GM19397 (cell line): ENCODE data around the gene IGFBPL1.

Experiments
- ATAC-seq: cut with Tn5 transposase; IDR thresholded peaks from one replicate; pipeline ENCODE4 v1.9.1; 2021; ENCODE audit warnings: mild to moderate bottlenecking, moderate library complexity; ENCODE audit not compliant: unreplicated experiment

IGFBPL1 gene

DNA sequence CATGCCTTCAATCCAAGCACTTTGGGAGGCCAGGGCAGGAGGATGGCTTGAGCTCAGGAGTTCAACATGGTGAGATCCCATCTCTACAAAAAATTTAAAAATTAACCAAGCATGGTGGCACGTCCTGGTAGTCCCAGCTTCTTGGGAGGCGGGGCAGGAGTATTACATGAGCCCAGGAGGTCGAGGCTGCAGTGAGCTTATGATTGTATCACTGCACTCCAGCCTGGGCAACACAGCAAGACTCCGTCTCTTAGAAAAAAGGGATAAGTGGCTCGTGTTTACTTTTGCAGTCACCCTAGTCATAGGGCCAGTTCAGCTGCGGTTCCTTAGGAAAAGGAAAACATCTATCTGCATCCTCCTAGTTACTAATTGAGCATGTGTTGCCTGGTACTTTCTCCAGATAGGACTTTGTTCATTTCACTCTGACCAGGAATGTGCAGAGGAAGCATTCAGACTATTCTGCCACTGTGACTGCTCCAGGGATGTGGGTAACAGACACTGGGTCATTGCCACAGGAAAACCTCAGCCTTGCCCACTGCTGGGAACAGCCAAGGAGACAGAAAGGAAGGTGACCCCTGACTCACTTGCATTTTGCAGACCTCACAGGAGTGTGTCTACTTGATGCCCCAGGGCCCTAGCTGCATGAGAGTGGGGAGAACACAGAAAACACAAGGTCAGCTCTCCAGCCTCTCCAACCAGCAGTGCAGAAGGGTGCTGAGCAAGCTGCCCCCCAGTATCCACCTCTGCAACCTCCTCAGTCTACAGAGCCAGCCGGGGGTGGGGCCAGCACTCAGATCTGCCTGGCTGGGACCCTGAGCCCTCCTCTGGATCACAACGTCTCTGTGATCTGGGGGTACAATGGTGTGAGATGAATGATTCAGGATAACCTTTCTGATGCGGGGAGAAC is 65.6 kb downstream of the IGFBPL1 start:
- ATAC-seq, result no peak

DNA sequence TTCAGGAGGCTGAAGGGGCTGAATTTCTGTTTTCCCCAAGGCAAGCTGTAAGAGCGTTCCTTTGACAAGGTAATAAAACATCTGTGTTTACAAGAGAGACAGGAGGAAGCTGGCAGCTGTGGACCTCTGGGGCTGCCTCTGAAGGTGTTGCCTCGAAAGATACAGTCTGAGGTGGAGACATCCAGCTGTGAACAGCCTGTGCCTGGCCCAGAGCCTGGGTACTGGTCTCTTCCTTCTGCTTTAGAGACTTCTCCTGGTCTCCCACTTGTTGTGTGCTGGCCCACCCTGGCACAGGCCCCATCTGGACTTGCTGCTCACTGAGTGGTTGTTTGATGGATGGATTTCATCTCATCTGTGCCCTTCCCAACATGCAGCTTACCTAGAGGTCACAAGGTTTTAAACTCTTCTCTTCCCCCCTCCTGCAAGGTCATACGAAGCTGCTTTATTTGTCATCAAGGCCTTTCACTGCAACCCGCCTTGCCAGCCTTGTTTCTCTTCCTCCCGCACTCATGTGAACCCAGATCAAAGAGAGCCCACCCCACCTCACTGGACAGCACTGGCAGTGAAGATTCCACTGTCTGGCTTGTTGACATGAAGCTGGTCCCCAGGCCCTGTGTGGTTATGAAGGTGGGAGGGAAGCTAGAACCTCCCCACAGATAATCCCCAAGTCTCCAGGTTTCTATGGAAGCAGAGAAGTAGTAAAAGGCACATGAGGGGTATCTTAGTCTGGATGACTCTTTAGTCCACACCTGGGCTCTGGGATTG is 66.7 kb downstream of the IGFBPL1 start:
- no peak for ATAC-seq

DNA sequence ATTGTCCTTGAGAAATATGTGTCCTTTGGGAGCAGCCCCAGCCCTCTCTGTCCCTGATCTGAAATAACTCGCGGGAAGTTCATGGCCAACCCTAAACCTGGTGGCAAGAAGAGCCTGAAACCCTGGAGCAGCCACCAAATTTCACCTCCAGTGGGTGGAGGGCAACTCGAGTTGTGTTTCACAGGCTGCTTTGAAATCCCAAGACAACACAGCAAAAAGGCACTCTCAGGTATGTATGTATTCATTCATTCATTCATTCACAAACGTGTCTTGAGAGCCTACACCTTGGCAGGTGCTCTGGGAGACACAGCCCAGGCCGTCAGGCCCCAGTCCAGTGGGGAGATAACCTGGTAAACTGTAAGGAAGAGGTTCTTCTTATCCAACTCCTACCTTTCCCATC is 67.4 kb downstream of the IGFBPL1 start:
- no peak for ATAC-seq
